Measurements from ENCODE around the gene PILRB. TPM values are rescaled to one million over a fixed set of nuclear protein-coding genes. Genes with fewer than 3 reads are reported as not detected.

Gene PILRB
- total RNA-seq, result 9.8 and 13.3 TPM in 2 replicates

GRCh38 chr7:100358027-100358856, at the start of gene PILRB:
TSS of gene PILRB (plus strand) at chr7:100358117. CDS start at chr7:100358303, 186 bp downstream.

GRCh38 chr7:100373261-100373831, 15.4 kb downstream of the PILRB start, which contains the start of gene PILRA:
TSS of gene PILRA (plus strand) at chr7:100373487. CDS start at chr7:100373657, 170 bp downstream.

Other genes with a start within 250 kb of the PILRB start
- 92.9 and 113 TPM in 2 replicates for gene TAF6, start 238.8 kb upstream of the PILRB start, total RNA-seq
- 40.6 and 41.3 TPM in 2 replicates for gene CNPY4, start 238.5 kb upstream of the PILRB start, total RNA-seq
- 2.9 and 6.0 TPM in 2 replicates for gene MBLAC1, start 231.2 kb upstream of the PILRB start, total RNA-seq
- gene LAMTOR4, start 209.2 kb upstream of the PILRB start, total RNA-seq, result 126 and 185 TPM in 2 replicates
- 9.2 and 9.4 TPM in 2 replicates for gene TRAPPC14, start 199.4 kb upstream of the PILRB start, total RNA-seq
- 6.0 and 6.3 TPM in 2 replicates for gene GAL3ST4, start 189.5 kb upstream of the PILRB start, total RNA-seq
- 0.18 and 0.29 TPM in 2 replicates for gene GPC2, start 180.7 kb upstream of the PILRB start, total RNA-seq
- gene STAG3, start 180.2 kb upstream of the PILRB start, total RNA-seq, result 0.29 and 0.35 TPM in 2 replicates
- gene PVRIG, start 138.2 kb upstream of the PILRB start, total RNA-seq, result not detected in 2 replicates
- not detected in 2 replicates for gene SPDYE3, start 50.4 kb upstream of the PILRB start, total RNA-seq
- gene PILRA, start 15.4 kb downstream of the PILRB start, total RNA-seq, result not detected in 2 replicates
- gene ZCWPW1, start 70.6 kb downstream of the PILRB start, total RNA-seq, result 0.71 and 4.3 TPM in 2 replicates
- gene MEPCE, start 71.7 kb downstream of the PILRB start, total RNA-seq, result 23.4 and 24.2 TPM in 2 replicates
- gene PPP1R35, start 78.4 kb downstream of the PILRB start, total RNA-seq, result 23.7 and 57.1 TPM in 2 replicates
- gene SPACDR, start 106.1 kb downstream of the PILRB start, total RNA-seq, result 0.86 TPM in 1 of 2 replicates, not detected in the other
- gene TSC22D4, start 121.1 kb downstream of the PILRB start, total RNA-seq, result 48.7 and 55.9 TPM in 2 replicates
- 1.4 and 3.4 TPM in 2 replicates for gene NYAP1, start 125.8 kb downstream of the PILRB start, total RNA-seq
- 13.3 and 24.3 TPM in 2 replicates for gene AGFG2, start 181.1 kb downstream of the PILRB start, total RNA-seq
- not detected in 2 replicates for gene SAP25, start 215.8 kb downstream of the PILRB start, total RNA-seq
- 39.8 and 45.4 TPM in 2 replicates for gene LRCH4, start 228.0 kb downstream of the PILRB start, total RNA-seq
- gene FBXO24, start 228.2 kb downstream of the PILRB start, total RNA-seq, result under 0.01 and 0.18 TPM in 2 replicates
- gene PCOLCE, start 244.2 kb downstream of the PILRB start, total RNA-seq, result 289 and 397 TPM in 2 replicates